OCI-LY3 (cell line): ENCODE results near the gene NAPEPLD.

Experiments used
- EZH2phosphoT487 ChIP-seq: fragments of 200-600 bp; shearing (Covaris generic); IDR thresholded peaks from 2 replicates; pipeline ENCODE4 v1.6.1; 2018; ENCODE audit warnings: antibody characterized with exemption, mixed run types, low read depth
- TF ChIP-seq, protein P1 (sequence below): fragments of 200-600, 300-600 bp; sonication (generic); IDR thresholded peaks from 2 replicates; pipeline ENCODE4 v1.5.1; 2014; ENCODE audit warnings: antibody characterized with exemption, low read length, low read depth

DNA sequence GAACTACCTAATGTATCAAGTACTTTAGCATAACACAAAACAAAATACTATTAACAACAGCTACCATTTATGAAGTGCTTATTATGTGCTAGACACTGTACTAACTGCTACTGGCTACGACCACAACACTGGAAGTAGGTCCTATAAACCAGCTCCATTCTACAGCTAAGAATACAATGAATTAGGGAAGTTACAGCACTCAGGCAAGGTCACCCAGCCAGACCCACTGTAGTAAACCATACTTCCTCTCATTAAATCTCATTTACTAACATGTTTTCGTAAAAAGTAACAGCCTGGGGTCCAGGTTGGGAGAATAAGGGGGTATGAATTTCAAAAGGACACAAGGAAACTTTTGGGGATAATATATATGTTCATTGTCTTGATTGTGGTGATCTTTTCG lies 25.4 kb downstream of the NAPEPLD start:
- TF ChIP-seq, protein P1, sequence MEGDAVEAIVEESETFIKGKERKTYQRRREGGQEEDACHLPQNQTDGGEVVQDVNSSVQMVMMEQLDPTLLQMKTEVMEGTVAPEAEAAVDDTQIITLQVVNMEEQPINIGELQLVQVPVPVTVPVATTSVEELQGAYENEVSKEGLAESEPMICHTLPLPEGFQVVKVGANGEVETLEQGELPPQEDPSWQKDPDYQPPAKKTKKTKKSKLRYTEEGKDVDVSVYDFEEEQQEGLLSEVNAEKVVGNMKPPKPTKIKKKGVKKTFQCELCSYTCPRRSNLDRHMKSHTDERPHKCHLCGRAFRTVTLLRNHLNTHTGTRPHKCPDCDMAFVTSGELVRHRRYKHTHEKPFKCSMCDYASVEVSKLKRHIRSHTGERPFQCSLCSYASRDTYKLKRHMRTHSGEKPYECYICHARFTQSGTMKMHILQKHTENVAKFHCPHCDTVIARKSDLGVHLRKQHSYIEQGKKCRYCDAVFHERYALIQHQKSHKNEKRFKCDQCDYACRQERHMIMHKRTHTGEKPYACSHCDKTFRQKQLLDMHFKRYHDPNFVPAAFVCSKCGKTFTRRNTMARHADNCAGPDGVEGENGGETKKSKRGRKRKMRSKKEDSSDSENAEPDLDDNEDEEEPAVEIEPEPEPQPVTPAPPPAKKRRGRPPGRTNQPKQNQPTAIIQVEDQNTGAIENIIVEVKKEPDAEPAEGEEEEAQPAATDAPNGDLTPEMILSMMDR: no peak
- TF ChIP-seq EZH2phosphoT487: no peak
